ENCODE results near the gene VIPR2.

The VIPR2 gene

GRCh38 chr7:159005618-159006017 lies 139.0 kb downstream of the VIPR2 start:
- TF ChIP-seq CSDC2 (CRISPR knock-in tag; IDR thresholded peaks at IDR 0.05) (no peak), TOX (CRISPR knock-in tag; IDR thresholded peaks at IDR 0.05; ENCODE audit: borderline replicate concordance) (no peak), ZFP30 (CRISPR knock-in tag; IDR thresholded peaks at IDR 0.05) (no peak), CSRNP3 (CRISPR knock-in tag; IDR thresholded peaks at IDR 0.05) (no peak), PATZ1 (CRISPR knock-in tag; IDR thresholded peaks at IDR 0.05; ENCODE audit: borderline replicate concordance) (no peak), BACH2 (CRISPR knock-in tag; IDR thresholded peaks at IDR 0.05; ENCODE audit: borderline replicate concordance) (no peak), POU6F1 (CRISPR knock-in tag; IDR thresholded peaks at IDR 0.05; ENCODE audit: borderline replicate concordance, low read depth) (no peak)
- no peak for ATAC-seq

GRCh38 chr7:159004411-159004810 lies 140.3 kb downstream of the VIPR2 start:
- no peak for ATAC-seq
- TF ChIP-seq ZFP30 (CRISPR knock-in tag; IDR thresholded peaks at IDR 0.05): no peak
- no peak for TF ChIP-seq TSHZ2 (CRISPR knock-in tag; IDR thresholded peaks at IDR 0.05)
- no peak for TF ChIP-seq PATZ1 (CRISPR knock-in tag; IDR thresholded peaks at IDR 0.05; ENCODE audit: borderline replicate concordance)

GRCh38 chr7:159001811-159002210 lies 142.9 kb downstream of the VIPR2 start:
- ATAC-seq: no peak
- TF ChIP-seq SNAI2 (CRISPR knock-in tag; IDR thresholded peaks at IDR 0.05) (no peak), ISL1 (CRISPR knock-in tag; IDR thresholded peaks at IDR 0.05) (no peak)

- no peak for ATAC-seq
- TF ChIP-seq ESRRG (CRISPR knock-in tag; IDR thresholded peaks at IDR 0.05): no peak
- no peak for TF ChIP-seq SNAI2 (CRISPR knock-in tag; IDR thresholded peaks at IDR 0.05)
- TF ChIP-seq OSR1 (CRISPR knock-in tag; IDR thresholded peaks at IDR 0.05): no peak
- no peak for TF ChIP-seq CSDC2 (CRISPR knock-in tag; IDR thresholded peaks at IDR 0.05)
- no peak for TF ChIP-seq ZNF8 (CRISPR knock-in tag; IDR thresholded peaks at IDR 0.05)
- no peak for TF ChIP-seq ISL1 (CRISPR knock-in tag; IDR thresholded peaks at IDR 0.05)
- no peak for TF ChIP-seq TSHZ2 (CRISPR knock-in tag; IDR thresholded peaks at IDR 0.05)
- no peak for TF ChIP-seq ZC3H10 (CRISPR knock-in tag; IDR thresholded peaks at IDR 0.05)
- TF ChIP-seq ZFP3 (CRISPR knock-in tag; IDR thresholded peaks at IDR 0.05): no peak
- no peak for TF ChIP-seq ZNF70 (CRISPR knock-in tag; IDR thresholded peaks at IDR 0.05)
- TF ChIP-seq POU6F1 (CRISPR knock-in tag; IDR thresholded peaks at IDR 0.05; ENCODE audit: borderline replicate concordance, low read depth): no peak
- no peak for TF ChIP-seq ZFP30 (CRISPR knock-in tag; IDR thresholded peaks at IDR 0.05)
- TF ChIP-seq BACH2 (CRISPR knock-in tag; IDR thresholded peaks at IDR 0.05; ENCODE audit: borderline replicate concordance): no peak
- no peak for TF ChIP-seq CSRNP3 (CRISPR knock-in tag; IDR thresholded peaks at IDR 0.05)
Measured at GRCh38 chr7:159000859-159001435, 143.7 kb downstream of the VIPR2 start.
